ENCODE data around the gene AIMP2.
"Not testable (repeated sequence)": the region's sequence is repeated elsewhere in the genome, so short reads cannot be mapped to it uniquely, and the experiment has no call there.

The AIMP2 gene

GRCh38 chr7:6026820-6027311 is 17.8 kb downstream of the AIMP2 start:
- DNase-seq, result no peak

- no peak for DNase-seq
These were observed 18.8 kb downstream of the AIMP2 start for GRCh38 chr7:6027806-6028365.

GRCh38 chr7:6028563-6028962 is 19.5 kb downstream of the AIMP2 start:
- DNase-seq, result no peak

- no peak for DNase-seq
These were observed 21.9 kb downstream of the AIMP2 start, which contains the start of gene ANKRD61 for GRCh38 chr7:6030988-6031387. ANKRD61 (plus strand) TSS chr7:6031376; CDS start chr7:6031376, 0 bp downstream.

GRCh38 chr7:6031567-6031966 is 22.5 kb downstream of the AIMP2 start:
- DNase-seq, result no peak

- DNase-seq, result no peak
These were observed 23.1 kb downstream of the AIMP2 start for GRCh38 chr7:6032167-6032566.

GRCh38 chr7:6032641-6033040 is 23.6 kb downstream of the AIMP2 start:
- no peak for DNase-seq

GRCh38 chr7:6035165-6035564 is 26.1 kb downstream of the AIMP2 start:
- DNase-seq, result no peak

GRCh38 chr7:6035686-6036085 is 26.6 kb downstream of the AIMP2 start:
- no peak for DNase-seq

- no peak for DNase-seq
These were observed 40.7 kb downstream of the AIMP2 start for GRCh38 chr7:6049780-6050179.

GRCh38 chr7:6051185-6051584 is 42.1 kb downstream of the AIMP2 start:
- not testable (repeated sequence) for DNase-seq

- DNase-seq, result no peak
These were observed 47.5 kb downstream of the AIMP2 start for GRCh38 chr7:6056616-6057015.

GRCh38 chr7:6057316-6058129 is 48.5 kb downstream of the AIMP2 start:
- no peak for DNase-seq

- not testable (repeated sequence) for DNase-seq
These were observed 50.9 kb downstream of the AIMP2 start for GRCh38 chr7:6059941-6060340.

- DNase-seq, result no peak
These were observed 62.3 kb downstream of the AIMP2 start for GRCh38 chr7:6071406-6071805.
